GM12865 (cell line): Measurements from ENCODE around the gene DYRK1B.
A peak's percentile ranks its signal among the peaks of the same experiment; 100 is the strongest.

Experiments
- DNase-seq: peaks from one replicate; pipeline ENCODE4 v3.0.0; 2010; ENCODE audit warnings: low read depth
- H3K4me3 ChIP-seq: 2 replicates; pipeline ENCODE4 v1.5.1; 2011; ENCODE audit warnings: mild to moderate bottlenecking, low read depth, low read length, control low read depth
- CTCF ChIP-seq: IDR thresholded peaks from 2 replicates; pipeline ENCODE4 v1.5.1; 2011; ENCODE audit warnings: low read length, control low read depth, low read depth, inconsistent platforms; ENCODE audit not compliant: insufficient read depth; ENCODE audit errors: missing control alignments

Gene DYRK1B

GRCh38 chr19:39829702-39830275 is 4.2 kb downstream of the DYRK1B start:
- no peak for DNase-seq
- TF ChIP-seq CTCF: no peak
- no peak overlapping the region for H3K4me3 ChIP-seq

GRCh38 chr19:39828654-39829032 is 5.3 kb downstream of the DYRK1B start:
- no peak overlapping the region for H3K4me3 ChIP-seq
- DNase-seq: no peak
- TF ChIP-seq CTCF: no peak

GRCh38 chr19:39828015-39828653 is 5.8 kb downstream of the DYRK1B start:
- no peak overlapping the region for H3K4me3 ChIP-seq
- TF ChIP-seq CTCF: no peak
- no peak for DNase-seq

- no peak overlapping the region for H3K4me3 ChIP-seq
- no peak for TF ChIP-seq CTCF
Measured at GRCh38 chr19:39827216-39827615, 6.7 kb downstream of the DYRK1B start.

GRCh38 chr19:39826311-39826945 is 7.5 kb downstream of the DYRK1B start:
- H3K4me3 ChIP-seq: no peak overlapping the region
- no peak for TF ChIP-seq CTCF
- DNase-seq: no peak

More at GRCh38 chr19:39827216-39827615, 6.7 kb downstream of the DYRK1B start:
- no peak for DNase-seq

GRCh38 chr19:39825531-39826076 is 8.4 kb downstream of the DYRK1B start:
- DNase-seq: no peak
- TF ChIP-seq CTCF: no peak
- H3K4me3 ChIP-seq: no peak overlapping the region

- DNase-seq: no peak
- H3K4me3 ChIP-seq: peak overlapping the region; percentile 35
- TF ChIP-seq CTCF: no peak
Measured at GRCh38 chr19:39825093-39825463, 8.9 kb downstream of the DYRK1B start.
